ENCODE results near the gene CFAP206. TPM values are rescaled to one million over a fixed set of nuclear protein-coding genes. Genes with fewer than 3 reads are reported as not detected.

CFAP206 gene
- total and polyA plus RNA-seq, 10 of the 15 experiments (the other 5 are each of a cell fraction or from before 2014, with no cell fraction given), result 0.04 to 0.24 (median 0.09) TPM; not detected in 6

GRCh38 chr6:87494761-87495422, 87.1 kb downstream of the CFAP206 start (continued):
- TF ChIP-seq RELB (IDR thresholded peaks at IDR 0.05; ENCODE audit: low read depth) (peak; percentile 45; the same call in 1 of the 2 replicates), ELK1 (IDR thresholded peaks at IDR 0.05; ENCODE audit: low read depth, low read length) (no peak), PML (IDR thresholded peaks at IDR 0.05; ENCODE audit: low read length) (no peak), MEF2B (IDR thresholded peaks at IDR 0.05; ENCODE audit: partially characterized antibody, poor library complexity, severe bottlenecking) (no peak), HDGF (IDR thresholded peaks at IDR 0.05) (no peak), TBL1XR1 (IDR thresholded peaks at IDR 0.05; ENCODE audit: low read depth, low read length) (no peak), CHD4 (IDR thresholded peaks at IDR 0.05) (no peak), RAD21 (IDR thresholded peaks at IDR 0.05; ENCODE audit: insufficient read depth, low read depth, low read length) (no peak), KLF5 (IDR thresholded peaks at IDR 0.05; ENCODE audit: partially characterized antibody) (no peak), SIN3A (IDR thresholded peaks at IDR 0.05; ENCODE audit: low read depth, low read length) (no peak), SUPT20H (IDR thresholded peaks at IDR 0.05; ENCODE audit: borderline replicate concordance, control insufficient read depth, low read depth, low read length) (no peak), FOXK2 (IDR thresholded peaks at IDR 0.05) (no peak), STAT3 (IDR thresholded peaks at IDR 0.05; ENCODE audit: low read depth, low read length) (no peak)
- TF ChIP-seq, protein P1, sequence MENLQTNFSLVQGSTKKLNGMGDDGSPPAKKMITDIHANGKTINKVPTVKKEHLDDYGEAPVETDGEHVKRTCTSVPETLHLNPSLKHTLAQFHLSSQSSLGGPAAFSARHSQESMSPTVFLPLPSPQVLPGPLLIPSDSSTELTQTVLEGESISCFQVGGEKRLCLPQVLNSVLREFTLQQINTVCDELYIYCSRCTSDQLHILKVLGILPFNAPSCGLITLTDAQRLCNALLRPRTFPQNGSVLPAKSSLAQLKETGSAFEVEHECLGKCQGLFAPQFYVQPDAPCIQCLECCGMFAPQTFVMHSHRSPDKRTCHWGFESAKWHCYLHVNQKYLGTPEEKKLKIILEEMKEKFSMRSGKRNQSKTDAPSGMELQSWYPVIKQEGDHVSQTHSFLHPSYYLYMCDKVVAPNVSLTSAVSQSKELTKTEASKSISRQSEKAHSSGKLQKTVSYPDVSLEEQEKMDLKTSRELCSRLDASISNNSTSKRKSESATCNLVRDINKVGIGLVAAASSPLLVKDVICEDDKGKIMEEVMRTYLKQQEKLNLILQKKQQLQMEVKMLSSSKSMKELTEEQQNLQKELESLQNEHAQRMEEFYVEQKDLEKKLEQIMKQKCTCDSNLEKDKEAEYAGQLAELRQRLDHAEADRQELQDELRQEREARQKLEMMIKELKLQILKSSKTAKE (IDR thresholded peaks at IDR 0.05; ENCODE audit: low read depth, poor library complexity, severe bottlenecking), result no peak
